ENCODE measurements around the gene OGFR. TPM values are rescaled to one million over a fixed set of nuclear protein-coding genes. Genes with fewer than 3 reads are reported as not detected.

The OGFR gene
- total RNA-seq, 1 donor: 33.7 TPM

DNA sequence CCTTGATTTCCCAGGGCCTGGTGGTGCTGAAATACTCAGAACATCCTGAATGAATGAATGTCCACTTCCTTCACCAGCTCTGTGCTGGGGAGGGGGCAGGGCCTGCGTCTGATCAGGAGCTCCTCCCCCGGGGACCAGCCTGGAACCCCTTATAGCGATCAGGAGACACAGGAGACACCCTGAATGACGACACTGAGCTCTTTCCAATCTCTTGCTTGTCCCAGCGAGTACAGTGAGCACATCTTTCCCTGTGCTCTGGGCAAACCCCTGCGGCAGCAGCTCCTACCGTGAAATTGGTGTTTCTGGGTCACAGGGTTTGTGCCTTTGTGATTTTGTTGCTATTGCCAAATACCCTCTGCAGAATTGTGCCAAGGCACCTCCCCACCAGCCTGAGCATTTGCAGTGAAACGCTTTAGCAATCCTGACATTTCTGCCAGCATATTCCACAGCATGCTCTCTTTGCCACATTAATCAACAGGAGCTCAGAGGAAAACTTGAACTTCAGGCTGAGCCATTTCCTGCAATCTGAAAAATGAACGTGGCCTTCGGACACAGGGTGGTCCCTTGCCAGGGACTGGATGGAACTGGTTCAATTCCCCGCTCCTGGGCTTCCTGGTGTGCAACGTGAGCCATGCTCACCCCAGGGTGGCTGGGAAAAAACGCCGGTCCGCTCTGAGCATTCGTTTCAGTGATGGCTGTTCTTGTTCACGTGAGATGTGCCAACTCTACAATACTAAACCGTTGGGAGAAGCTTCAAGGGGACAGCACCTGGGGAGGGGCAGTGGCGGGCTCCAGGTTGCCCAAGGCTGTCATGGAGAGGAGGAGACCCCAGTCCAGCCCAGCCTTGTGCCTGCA lies 31.4 kb upstream of the OGFR start:
- DNase-seq (ENCODE audit: low read depth): no peak
- TF ChIP-seq CTCF (IDR thresholded peaks at IDR 0.05; ENCODE audit: insufficient read depth, low read depth, low read length): no peak
- H3K4me3 ChIP-seq (ENCODE audit: low read depth, low read length): no peak overlapping the region

DNA sequence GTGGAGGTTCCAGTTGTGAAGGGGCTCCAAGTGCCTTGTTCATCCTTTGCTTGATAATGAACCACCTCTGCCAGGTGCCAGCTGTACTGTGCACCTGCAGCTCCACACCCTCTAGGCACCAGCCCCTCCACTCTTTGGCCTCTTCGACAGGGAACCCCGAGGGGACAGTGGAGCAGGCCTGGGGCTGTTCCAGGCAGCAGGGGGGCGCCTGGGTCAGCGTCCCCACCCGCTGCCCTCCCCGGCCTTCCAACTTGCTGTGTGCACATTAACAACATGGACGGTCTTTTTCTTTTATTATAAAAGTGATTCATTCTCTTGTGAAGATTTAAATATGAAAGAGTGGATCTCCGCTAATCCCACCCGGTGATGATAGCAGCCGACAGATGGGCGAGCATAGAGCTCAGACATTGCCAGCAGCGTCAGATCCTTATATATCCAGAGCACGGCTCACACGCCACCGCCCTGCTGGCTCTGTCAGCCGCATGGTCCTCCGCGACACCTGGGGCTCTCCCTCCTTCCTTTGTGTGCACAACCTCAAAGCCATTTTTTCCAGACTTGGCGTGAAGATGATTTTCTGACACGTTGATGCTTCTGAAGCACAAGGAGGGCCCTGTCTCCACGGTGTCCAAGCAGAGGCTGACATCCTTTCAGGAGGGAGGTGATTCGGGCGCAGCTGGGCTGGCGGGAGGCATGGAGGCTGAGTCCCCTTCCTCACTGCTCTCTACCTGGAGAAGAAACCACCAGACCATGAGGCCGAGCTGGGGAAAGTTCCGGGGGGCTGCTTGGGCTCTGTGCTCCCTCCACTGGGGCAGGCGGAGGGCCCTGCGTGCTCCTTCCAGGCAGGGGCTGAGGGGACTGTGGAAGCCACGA lies 30.6 kb upstream of the OGFR start:
- DNase-seq (ENCODE audit: low read depth): no peak

DNA sequence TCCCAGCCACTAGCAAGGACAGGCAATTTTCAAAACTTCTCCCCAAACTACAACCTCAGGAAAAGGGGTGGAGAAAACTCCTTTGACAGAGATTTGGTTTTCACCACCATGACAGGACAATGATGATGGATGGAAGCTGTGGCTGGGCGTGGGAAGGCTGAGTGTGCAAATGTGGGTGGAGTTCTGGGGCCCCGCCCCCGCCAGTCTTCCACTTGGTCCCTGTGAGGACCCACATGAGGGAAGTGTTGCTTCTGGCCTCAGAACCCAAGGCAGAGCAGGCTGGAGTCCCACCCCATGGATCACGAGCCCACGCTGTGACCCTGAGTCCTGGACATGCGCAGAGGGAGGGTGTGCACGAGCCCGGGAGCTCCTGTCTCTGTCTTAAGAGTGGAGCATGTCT lies 29.9 kb upstream of the OGFR start:
- TF ChIP-seq CTCF (IDR thresholded peaks at IDR 0.05; ENCODE audit: insufficient read depth, low read depth, low read length): no peak
- no peak for DNase-seq (ENCODE audit: low read depth)
- H3K4me3 ChIP-seq (ENCODE audit: low read depth, low read length): no peak overlapping the region

More for the DNA sequence above, 30.6 kb upstream of the OGFR start:
- H3K4me3 ChIP-seq (ENCODE audit: low read depth, low read length): no peak overlapping the region
- TF ChIP-seq CTCF (IDR thresholded peaks at IDR 0.05; ENCODE audit: insufficient read depth, low read depth, low read length): no peak

DNA sequence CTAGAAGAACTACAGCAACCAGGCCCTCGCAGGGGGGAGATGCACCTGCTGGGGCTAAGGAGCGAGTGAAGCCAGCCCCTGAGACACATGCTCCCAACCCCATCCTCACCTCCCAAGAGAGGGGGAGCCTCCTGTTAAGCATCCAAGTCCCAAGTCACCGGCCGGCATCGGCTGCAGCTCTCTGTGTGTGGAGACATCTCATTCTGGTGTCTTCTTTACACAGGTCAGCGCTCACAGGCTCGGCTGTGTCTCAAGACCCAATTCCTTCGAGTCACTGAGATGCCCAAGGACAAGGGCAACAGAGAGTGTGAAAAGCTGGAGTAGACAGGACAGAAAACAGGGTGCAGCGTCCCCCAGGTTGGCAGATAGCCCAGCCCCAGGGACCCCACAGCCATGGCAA lies 29.4 kb upstream of the OGFR start:
- H3K4me3 ChIP-seq (ENCODE audit: low read depth, low read length): no peak overlapping the region

GRCh38 chr20:62776035-62776691 lies 28.5 kb upstream of the OGFR start:
- no peak overlapping the region for H3K4me3 ChIP-seq (ENCODE audit: low read depth, low read length)
- DNase-seq (ENCODE audit: low read depth): no peak
- TF ChIP-seq CTCF (IDR thresholded peaks at IDR 0.05; ENCODE audit: insufficient read depth, low read depth, low read length): no peak

More for the DNA sequence above, 29.4 kb upstream of the OGFR start:
- TF ChIP-seq CTCF (IDR thresholded peaks at IDR 0.05; ENCODE audit: insufficient read depth, low read depth, low read length): no peak
- no peak for DNase-seq (ENCODE audit: low read depth)

DNA sequence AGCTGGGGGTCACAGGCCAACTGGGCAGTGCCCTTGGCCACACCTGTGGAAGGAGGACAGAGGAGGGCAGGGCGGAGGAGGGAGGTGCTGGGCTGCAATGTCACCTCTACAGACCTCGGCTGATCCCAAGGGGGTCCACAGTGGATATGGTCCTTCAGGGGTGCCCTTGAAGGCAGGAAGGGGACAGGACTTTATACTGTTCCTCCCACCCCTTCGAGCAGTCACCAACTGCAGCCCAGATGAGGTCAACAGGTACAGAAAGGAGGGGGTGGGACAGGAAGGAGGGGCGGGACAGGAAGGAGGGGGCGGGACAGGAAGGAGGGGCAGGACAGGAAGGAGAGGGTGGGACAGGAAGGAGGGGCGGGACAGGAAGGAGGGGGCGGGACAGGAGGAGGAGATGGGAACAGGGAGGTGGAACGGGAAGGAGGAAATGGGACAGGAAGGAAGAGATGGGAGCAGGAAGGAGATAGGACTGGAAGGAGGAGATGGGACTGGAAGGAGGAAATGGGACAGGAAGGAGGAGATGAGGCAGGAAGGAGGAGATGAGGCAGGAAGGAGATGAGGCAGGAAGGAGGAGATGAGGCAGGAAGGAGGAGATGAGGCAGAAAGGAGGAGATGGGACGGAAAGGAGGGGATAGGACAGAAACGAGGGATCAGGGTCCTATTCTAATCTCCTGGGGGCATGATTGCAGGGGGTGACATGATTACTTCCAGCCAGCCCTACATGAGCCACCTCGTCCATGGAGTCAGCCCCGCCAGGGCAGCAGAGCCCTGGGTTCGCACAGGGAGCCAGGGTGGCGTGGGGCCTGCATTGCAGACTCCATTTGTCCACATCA lies 27.7 kb upstream of the OGFR start:
- no peak for TF ChIP-seq CTCF (IDR thresholded peaks at IDR 0.05; ENCODE audit: insufficient read depth, low read depth, low read length)
- DNase-seq (ENCODE audit: low read depth): no peak
- no peak overlapping the region for H3K4me3 ChIP-seq (ENCODE audit: low read depth, low read length)
